GDM1 (cell line): ENCODE results near the gene MAP7D1.

Experiments used
- DNase-seq: peaks from one replicate; lab custom pipeline; 2025; lab: John Stamatoyannopoulos, UW

The MAP7D1 gene

GRCh38 chr1:36155408-36156328 is at the start of gene MAP7D1:
Gene MAP7D1 (plus strand): TSS chr1:36156160. CDS start chr1:36156418, 258 bp downstream.
- peak; percentile 65 for DNase-seq

- no peak for DNase-seq
Measured at GRCh38 chr1:36106269-36106668, 49.7 kb upstream of the MAP7D1 start.

GRCh38 chr1:36107394-36107793 is 48.6 kb upstream of the MAP7D1 start:
- DNase-seq: no peak

GRCh38 chr1:36108314-36108713 is 47.6 kb upstream of the MAP7D1 start:
- DNase-seq: no peak

- DNase-seq: no peak
Measured at GRCh38 chr1:36109041-36109679, 46.8 kb upstream of the MAP7D1 start.

GRCh38 chr1:36111151-36111550 is 44.8 kb upstream of the MAP7D1 start:
- no peak for DNase-seq

- no peak for DNase-seq
Measured at GRCh38 chr1:36112823-36113222, 43.1 kb upstream of the MAP7D1 start.

GRCh38 chr1:36114371-36114770 is 41.6 kb upstream of the MAP7D1 start:
- no peak for DNase-seq

- DNase-seq: no peak
Measured at GRCh38 chr1:36115200-36115669, 40.7 kb upstream of the MAP7D1 start.

GRCh38 chr1:36115931-36116330 is 40.0 kb upstream of the MAP7D1 start:
- no peak for DNase-seq

- DNase-seq: no peak
Measured at GRCh38 chr1:36116901-36117300, 39.1 kb upstream of the MAP7D1 start.

- DNase-seq: no peak
Measured at GRCh38 chr1:36118447-36119204, 37.3 kb upstream of the MAP7D1 start.

- no peak for DNase-seq
Measured at GRCh38 chr1:36119456-36119855, 36.5 kb upstream of the MAP7D1 start.

- DNase-seq: no peak
Measured at GRCh38 chr1:36122062-36123030, 33.6 kb upstream of the MAP7D1 start.

- no peak for DNase-seq
Measured at GRCh38 chr1:36123356-36123755, 32.6 kb upstream of the MAP7D1 start.

GRCh38 chr1:36124404-36125128 is 31.4 kb upstream of the MAP7D1 start:
- DNase-seq: no peak

GRCh38 chr1:36125129-36125991 is 30.6 kb upstream of the MAP7D1 start, which contains the start of gene COL8A2:
Gene COL8A2 (minus strand): TSS chr1:36125222. CDS start chr1:36100242, 24,980 bp downstream.
- DNase-seq: no peak

GRCh38 chr1:36126005-36126716 is 29.8 kb upstream of the MAP7D1 start:
- no peak for DNase-seq
